Right atrium auricular region (tissue), 2 donors: ENCODE data around the gene INTS15. TPM values are rescaled to one million over a fixed set of nuclear protein-coding genes. Genes with fewer than 3 reads are reported as not detected.

Experiments
- DNase-seq: peaks from one replicate; pipeline ENCODE4 v3.0.0-alpha.2; 2019; ENCODE audit warnings: low spot score
- H3K27ac ChIP-seq, 2 donors: fragments of 200-600 bp; sonication (generic); 1 replicate in 1 of 2; 2 replicates in 1 of 2; pipeline ENCODE4 v1.5.1; 2016 to 2019
- H3K27me3 ChIP-seq, 2 donors: fragments of 200-600 bp; sonication (generic); one replicate each; pipeline versions ENCODE4 v1.5.1 to v1.6.0; 2017 to 2019
- H3K36me3 ChIP-seq: fragments of 200-600 bp; sonication (generic); one replicate; pipeline ENCODE4 v1.5.1; 2016
- H3K4me1 ChIP-seq, 2 donors: fragments of 200-600 bp; sonication (generic); one replicate each; pipeline versions ENCODE4 v1.5.1 to v1.6.0; 2017 to 2019
- H3K4me3 ChIP-seq, 2 donors: fragments of 200-600 bp; sonication (generic); 1 replicate in 1 of 2; 2 replicates in 1 of 2; pipeline ENCODE4 v1.5.1; 2017 to 2019; ENCODE audit warnings: mild to moderate bottlenecking in 1 of 2, moderate library complexity in 1 of 2
- H3K9me3 ChIP-seq, 2 donors: fragments of 200-600 bp; sonication (generic); one replicate each; pipeline ENCODE4 v1.5.1; 2019
- total RNA-seq, 2 donors: library from RNA; depleted of rRNA; stranded (reverse); fragments of >200 nt; gene quantifications; one replicate each; pipeline ENCODE4 v1.1.0, GENCODE V29; 2016
- TF ChIP-seq, protein P1 (sequence below), 2 donors: fragments of 200-600 bp; sonication (generic); IDR thresholded peaks; one replicate each; pipeline ENCODE4 v1.5.1; 2019; ENCODE audit warnings: antibody characterized with exemption in 2 of 2

The INTS15 gene
- total RNA-seq, 2 donors from 2014 or later = 12.5 to 19.5 TPM

DNA sequence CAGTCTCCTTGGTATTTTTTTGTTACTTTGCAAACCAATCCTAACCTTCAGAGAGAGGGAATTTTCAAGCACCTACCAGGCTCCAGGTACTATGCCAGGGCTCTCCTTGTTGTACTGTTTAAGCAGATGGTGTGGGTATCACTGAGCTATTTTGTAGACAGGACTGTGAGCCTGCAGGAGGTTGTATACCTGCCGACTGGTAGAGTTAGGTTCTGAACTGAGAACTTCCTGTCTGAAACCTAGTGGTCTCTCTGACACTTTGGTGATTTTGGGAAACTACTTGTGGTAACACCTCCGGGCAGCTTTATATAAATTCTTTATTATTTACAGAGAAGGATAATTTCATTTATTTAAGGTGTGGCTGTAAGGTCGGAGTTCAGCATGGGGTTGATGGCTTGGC is 30.1 kb downstream of the INTS15 start:
- TF ChIP-seq, protein P1, sequence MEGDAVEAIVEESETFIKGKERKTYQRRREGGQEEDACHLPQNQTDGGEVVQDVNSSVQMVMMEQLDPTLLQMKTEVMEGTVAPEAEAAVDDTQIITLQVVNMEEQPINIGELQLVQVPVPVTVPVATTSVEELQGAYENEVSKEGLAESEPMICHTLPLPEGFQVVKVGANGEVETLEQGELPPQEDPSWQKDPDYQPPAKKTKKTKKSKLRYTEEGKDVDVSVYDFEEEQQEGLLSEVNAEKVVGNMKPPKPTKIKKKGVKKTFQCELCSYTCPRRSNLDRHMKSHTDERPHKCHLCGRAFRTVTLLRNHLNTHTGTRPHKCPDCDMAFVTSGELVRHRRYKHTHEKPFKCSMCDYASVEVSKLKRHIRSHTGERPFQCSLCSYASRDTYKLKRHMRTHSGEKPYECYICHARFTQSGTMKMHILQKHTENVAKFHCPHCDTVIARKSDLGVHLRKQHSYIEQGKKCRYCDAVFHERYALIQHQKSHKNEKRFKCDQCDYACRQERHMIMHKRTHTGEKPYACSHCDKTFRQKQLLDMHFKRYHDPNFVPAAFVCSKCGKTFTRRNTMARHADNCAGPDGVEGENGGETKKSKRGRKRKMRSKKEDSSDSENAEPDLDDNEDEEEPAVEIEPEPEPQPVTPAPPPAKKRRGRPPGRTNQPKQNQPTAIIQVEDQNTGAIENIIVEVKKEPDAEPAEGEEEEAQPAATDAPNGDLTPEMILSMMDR (IDR thresholded peaks at IDR 0.05) = no peak
- peaks cover 11% of the 10 kb centered on the region for H3K36me3 ChIP-seq

DNA sequence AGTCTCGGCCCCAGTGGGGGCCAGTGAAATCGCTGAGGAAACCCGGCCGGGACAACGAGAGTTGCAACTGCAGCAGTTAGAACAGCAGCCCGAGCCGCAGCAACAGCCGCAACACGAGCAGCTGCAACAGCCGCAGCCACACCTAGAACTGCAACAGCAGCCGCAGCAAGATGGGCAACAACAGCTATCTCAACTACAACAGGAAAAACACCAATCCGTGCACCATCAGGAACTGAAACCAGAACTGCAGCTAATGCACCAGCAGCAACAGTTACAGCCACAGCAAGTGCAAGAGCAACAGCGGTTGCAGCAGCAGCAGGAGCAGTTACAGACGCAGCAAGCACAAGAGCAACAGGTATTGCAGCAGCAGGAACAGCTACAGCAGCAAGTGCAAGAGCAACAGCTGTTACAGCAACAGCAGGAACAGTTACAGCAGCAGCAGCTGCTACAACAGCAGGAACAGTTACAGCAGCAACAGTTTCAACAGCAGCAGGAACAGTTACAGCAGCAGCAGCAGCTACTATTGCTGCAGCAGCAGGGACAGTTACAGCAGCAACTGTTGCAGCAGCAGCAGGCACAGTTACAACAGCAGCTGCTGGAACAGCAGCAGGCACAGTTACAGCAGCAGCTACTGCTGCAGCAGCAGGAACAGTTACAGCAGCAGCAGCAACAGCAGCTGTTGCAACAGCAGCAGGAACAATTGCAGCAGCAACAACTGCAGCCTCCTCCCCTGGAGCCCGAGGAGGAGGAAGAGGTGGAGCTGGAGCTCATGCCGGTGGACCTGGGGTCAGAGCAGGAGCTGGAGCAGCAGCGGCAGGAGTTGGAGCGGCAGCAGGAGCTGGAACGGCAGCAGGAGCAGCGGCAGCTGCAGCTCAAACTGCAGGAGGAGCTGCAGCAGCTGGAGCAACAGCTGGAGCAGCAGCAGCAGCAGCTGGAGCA is 31.6 kb downstream of the INTS15 start:
- DNase-seq = no peak
- TF ChIP-seq, protein P1 (IDR thresholded peaks at IDR 0.05) = no peak
- Histone ChIP-seq H3K27me3 (no peaks in the 10 kb centered on the region), H3K4me1 (peaks cover 0 to 3% of the 10 kb centered on the region in 2 donors), H3K36me3 (peaks cover 11% of the 10 kb centered on the region), H3K4me3 (no peak overlapping the region), H3K27ac (no peak overlapping the region), H3K9me3 (no peaks in the 10 kb centered on the region)

More for the DNA sequence above, 30.1 kb downstream of the INTS15 start:
- Histone ChIP-seq H3K27ac (no peak overlapping the region), H3K4me3 (no peak overlapping the region), H3K4me1 (peaks cover 0 to 13% of the 10 kb centered on the region in 2 donors), H3K27me3 (no peaks in the 10 kb centered on the region), H3K9me3 (no peaks in the 10 kb centered on the region)
- no peak for DNase-seq

DNA sequence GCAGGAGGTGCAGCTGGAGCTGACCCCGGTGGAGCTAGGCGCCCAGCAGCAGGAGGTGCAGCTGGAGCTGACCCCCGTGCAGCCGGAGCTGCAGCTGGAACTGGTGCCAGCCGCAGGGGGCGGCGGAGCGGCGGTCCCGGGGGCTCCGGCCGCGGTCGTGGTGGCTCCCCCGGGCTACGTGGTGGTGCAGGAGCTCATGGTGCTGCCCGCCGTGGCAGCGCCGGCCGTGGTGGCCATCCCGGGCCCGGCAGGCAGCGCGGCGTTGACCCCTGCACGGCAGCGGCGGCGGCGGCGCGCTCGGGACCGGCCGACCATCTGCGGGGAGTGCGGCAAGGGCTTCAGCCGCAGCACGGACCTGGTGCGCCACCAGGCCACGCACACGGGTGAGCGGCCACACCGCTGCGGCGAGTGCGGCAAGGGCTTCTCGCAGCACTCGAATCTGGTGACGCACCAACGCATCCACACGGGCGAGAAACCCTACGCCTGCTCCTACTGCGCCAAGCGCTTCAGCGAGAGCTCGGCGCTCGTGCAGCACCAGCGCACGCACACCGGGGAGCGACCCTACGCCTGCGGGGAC is 32.4 kb downstream of the INTS15 start:
- H3K4me3 ChIP-seq = no peak overlapping the region
- no peak for DNase-seq
- no peaks in the 10 kb centered on the region for H3K4me1 ChIP-seq
- no peaks in the 10 kb centered on the region for H3K27me3 ChIP-seq
- TF ChIP-seq, protein P1 (IDR thresholded peaks at IDR 0.05) = no peak
- no peaks in the 10 kb centered on the region for H3K9me3 ChIP-seq
- no peak overlapping the region for H3K27ac ChIP-seq
- peaks cover 11% of the 10 kb centered on the region for H3K36me3 ChIP-seq

DNA sequence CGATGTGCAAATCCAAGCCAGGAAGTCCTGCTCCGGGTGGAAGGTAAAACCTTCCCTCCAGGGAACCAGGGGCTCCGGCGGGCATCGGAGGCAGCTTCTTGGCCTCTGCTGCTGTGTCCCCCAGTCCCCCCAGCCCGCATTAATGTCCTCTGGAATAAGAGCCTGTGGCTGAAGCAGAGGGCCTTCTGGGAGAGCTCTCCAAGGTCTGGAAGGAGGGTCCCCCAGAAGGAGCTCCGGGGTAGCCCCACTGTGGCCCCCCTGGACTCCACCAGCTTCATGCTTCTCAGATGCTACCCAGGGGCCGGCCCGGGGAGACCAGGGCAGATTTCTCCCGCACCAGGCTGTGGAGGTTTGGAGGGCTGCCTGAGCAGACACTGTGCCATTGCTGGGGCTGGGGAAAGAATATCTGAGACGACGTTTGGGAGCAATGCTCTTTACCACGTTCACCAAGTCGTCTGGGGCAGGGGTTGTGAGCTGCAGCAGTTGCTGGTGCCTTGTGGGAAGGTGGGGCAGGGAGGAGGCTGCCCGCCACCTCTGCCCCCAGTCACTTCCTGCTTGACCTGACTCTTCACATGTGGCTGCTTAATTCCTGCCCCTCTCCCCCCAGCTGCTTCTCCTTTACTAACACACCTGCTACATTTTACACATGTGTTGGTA is 33.9 kb downstream of the INTS15 start:
- Histone ChIP-seq H3K36me3 (peaks cover 11% of the 10 kb centered on the region), H3K4me1 (no peaks in the 10 kb centered on the region), H3K27ac (no peak overlapping the region), H3K27me3 (no peaks in the 10 kb centered on the region), H3K9me3 (no peaks in the 10 kb centered on the region), H3K4me3 (no peak overlapping the region)
- TF ChIP-seq, protein P1 (IDR thresholded peaks at IDR 0.05) = no peak
- DNase-seq = no peak

DNA sequence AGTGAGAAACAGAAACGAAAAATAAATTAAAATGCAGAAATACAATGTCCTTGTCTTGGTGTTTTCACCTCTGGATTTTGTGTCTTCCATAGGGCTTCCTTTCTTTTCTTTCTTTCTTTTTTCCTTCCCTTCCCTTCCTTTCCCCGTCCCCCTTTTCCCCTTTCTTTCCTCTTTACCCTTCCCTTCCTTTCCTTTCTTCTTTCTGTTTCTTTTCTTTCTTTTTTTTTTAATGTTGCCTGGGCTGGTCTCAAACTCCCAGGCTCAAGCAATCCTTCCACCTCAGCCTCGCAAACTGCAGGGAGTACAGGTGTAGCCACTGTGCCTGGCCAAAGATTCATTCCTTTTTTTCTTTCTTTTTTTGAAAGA is 34.4 kb downstream of the INTS15 start:
- no peak for DNase-seq
- Histone ChIP-seq H3K4me3 (no peak overlapping the region), H3K9me3 (no peaks in the 10 kb centered on the region), H3K4me1 (no peaks in the 10 kb centered on the region), H3K27ac (no peak overlapping the region), H3K27me3 (no peaks in the 10 kb centered on the region), H3K36me3 (peaks cover 11% of the 10 kb centered on the region)
- TF ChIP-seq, protein P1 (IDR thresholded peaks at IDR 0.05) = no peak
